ENCODE measurements around the gene SPON1.

DNA sequence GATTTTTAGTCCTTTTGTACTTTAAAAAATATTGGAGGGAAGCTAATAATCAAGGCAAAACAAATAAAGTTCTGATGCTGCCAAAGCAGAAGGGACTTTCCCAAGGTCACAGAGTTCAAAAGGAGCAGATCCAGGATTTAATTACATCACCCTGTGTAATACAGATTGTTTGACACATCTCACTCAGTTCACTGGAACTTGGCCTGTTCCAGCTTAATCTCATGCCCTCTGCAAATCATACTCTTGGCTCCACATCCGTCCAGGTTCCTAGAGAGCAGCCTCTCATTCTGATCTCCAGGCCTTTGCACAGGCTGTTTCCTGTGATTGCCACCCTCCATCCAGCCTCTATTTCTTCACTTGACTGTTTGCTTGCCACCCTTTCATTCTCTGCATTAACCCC, 151.7 kb downstream of the SPON1 start:
- TF ChIP-seq, protein P1, sequence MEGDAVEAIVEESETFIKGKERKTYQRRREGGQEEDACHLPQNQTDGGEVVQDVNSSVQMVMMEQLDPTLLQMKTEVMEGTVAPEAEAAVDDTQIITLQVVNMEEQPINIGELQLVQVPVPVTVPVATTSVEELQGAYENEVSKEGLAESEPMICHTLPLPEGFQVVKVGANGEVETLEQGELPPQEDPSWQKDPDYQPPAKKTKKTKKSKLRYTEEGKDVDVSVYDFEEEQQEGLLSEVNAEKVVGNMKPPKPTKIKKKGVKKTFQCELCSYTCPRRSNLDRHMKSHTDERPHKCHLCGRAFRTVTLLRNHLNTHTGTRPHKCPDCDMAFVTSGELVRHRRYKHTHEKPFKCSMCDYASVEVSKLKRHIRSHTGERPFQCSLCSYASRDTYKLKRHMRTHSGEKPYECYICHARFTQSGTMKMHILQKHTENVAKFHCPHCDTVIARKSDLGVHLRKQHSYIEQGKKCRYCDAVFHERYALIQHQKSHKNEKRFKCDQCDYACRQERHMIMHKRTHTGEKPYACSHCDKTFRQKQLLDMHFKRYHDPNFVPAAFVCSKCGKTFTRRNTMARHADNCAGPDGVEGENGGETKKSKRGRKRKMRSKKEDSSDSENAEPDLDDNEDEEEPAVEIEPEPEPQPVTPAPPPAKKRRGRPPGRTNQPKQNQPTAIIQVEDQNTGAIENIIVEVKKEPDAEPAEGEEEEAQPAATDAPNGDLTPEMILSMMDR (IDR thresholded peaks at IDR 0.05; ENCODE audit: low read length) = no peak
- no peak for TF ChIP-seq EZH2phosphoT487 (IDR thresholded peaks at IDR 0.05; ENCODE audit: low read length)
